ENCODE results near the gene MAP3K7. TPM values are rescaled to one million over a fixed set of nuclear protein-coding genes. Genes with fewer than 3 reads are reported as not detected.
A peak's percentile ranks its signal among the peaks of the same experiment; 100 is the strongest.

The MAP3K7 gene
- total RNA-seq, 3 donors from 2014 or later: 16.1 to 21.0 (median 20.8) TPM

- H3K4me3 ChIP-seq: no peak overlapping the region
- no peak for ATAC-seq
- no peak for DNase-seq
- H3K9me3 ChIP-seq: no peaks in the 10 kb centered on the region
- H3K4me1 ChIP-seq (ENCODE audit: low read depth): no peaks in the 10 kb centered on the region
- TF ChIP-seq CTCF (IDR thresholded peaks at IDR 0.05): no peak
- intact Hi-C loops (cut with DNase I, micrococcal nuclease): no loop called here
- H3K36me3 ChIP-seq (ENCODE audit: low read depth): no peaks in the 10 kb centered on the region
Measured at GRCh38 chr6:90544741-90545140, 42.1 kb downstream of the MAP3K7 start.

GRCh38 chr6:90544081-90544480, 42.8 kb downstream of the MAP3K7 start:
- intact Hi-C loops (cut with DNase I, micrococcal nuclease): no loop called here
- no peak for TF ChIP-seq CTCF (IDR thresholded peaks at IDR 0.05)
- H3K4me3 ChIP-seq: no peak overlapping the region
- DNase-seq: no peak
- no peaks in the 10 kb centered on the region for H3K36me3 ChIP-seq (ENCODE audit: low read depth)
- no peaks in the 10 kb centered on the region for H3K9me3 ChIP-seq
- no peak for ATAC-seq
- peaks cover 6% of the 10 kb centered on the region for H3K4me1 ChIP-seq (ENCODE audit: low read depth)

GRCh38 chr6:90541221-90541620, 45.7 kb downstream of the MAP3K7 start:
- no peak overlapping the region for H3K4me3 ChIP-seq
- DNase-seq: no peak
- no peak for TF ChIP-seq CTCF (IDR thresholded peaks at IDR 0.05)
- no peaks in the 10 kb centered on the region for H3K9me3 ChIP-seq
- intact Hi-C loops (cut with DNase I, micrococcal nuclease): no loop called here
- no peaks in the 10 kb centered on the region for H3K36me3 ChIP-seq (ENCODE audit: low read depth)
- ATAC-seq: no peak
- H3K4me1 ChIP-seq (ENCODE audit: low read depth): peaks cover 17% of the 10 kb centered on the region

DNA sequence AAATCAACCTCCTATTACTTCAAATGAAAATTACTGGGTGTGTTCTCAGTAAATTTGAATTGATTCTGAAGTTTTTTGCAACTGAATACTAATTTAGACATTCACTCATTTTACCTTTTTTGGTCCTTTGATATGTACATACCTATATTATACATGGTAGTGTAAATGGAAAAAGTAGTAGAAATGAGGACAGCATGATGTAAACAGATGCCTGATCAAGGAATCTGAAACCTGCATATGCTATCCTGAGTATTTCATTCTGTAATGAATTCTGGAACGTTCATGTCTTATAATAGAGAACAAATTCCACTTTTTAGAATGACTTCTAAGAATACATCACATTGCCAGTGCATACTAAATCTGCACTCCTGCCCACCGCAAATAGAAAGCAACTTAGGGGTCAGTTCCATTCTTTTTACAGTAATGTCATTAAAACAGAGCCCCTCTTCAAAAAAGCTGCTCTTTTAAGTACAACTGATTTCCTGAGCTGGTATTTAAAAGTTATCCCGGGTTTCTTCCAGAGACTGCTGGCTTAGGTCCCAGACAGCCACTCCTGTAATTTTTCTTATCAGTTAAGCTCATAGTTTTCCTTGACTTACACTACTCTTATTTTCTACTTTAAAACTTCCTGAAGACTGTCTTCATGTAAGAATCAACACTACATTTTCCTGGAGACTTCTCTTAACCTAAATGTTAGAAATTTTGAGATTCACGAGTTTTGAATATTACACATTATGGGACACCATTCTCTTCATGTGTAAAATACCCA, 48.4 kb downstream of the MAP3K7 start:
- Histone ChIP-seq H3K4me1 (ENCODE audit: low read depth) (peaks cover 17% of the 10 kb centered on the region), H3K36me3 (ENCODE audit: low read depth) (no peaks in the 10 kb centered on the region), H3K4me3 (no peak overlapping the region), H3K9me3 (no peaks in the 10 kb centered on the region)
- DNase-seq (peak in 1 of 3 donors; percentile 76), ATAC-seq (peak; percentile 88)
- intact Hi-C loops (cut with DNase I, micrococcal nuclease): no loop called here
- TF ChIP-seq CTCF (IDR thresholded peaks at IDR 0.05): no peak

DNA sequence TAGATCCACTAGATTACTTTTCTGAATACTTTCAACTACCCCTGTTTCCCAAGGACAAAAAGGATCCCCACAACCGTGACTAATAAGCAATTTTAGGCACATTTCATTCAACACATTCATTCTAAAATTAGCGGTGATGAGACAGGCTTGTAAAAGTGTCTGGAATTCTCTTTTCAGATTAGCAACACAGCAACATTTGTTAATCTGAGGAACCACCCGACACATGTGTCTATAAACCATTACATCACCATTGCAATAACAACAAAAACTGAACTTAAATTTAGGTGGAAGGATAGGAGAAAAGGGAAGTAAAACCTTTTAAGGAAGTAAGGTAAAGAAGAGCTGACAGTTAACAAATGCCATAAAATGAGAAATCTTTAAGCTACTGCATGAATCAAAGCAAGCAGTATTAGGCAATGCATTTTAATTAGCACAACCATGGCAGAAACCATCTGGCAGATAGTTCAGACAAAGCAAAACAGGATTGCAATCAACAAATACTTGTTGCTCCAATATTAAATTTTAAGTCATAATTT, 49.1 kb downstream of the MAP3K7 start:
- intact Hi-C loops (cut with DNase I, micrococcal nuclease): no loop called here
- no peak for DNase-seq
- TF ChIP-seq CTCF (IDR thresholded peaks at IDR 0.05): no peak
- ATAC-seq: peak; percentile 85
- no peak overlapping the region for H3K4me3 ChIP-seq
- no peaks in the 10 kb centered on the region for H3K36me3 ChIP-seq (ENCODE audit: low read depth)
- no peaks in the 10 kb centered on the region for H3K9me3 ChIP-seq
- H3K4me1 ChIP-seq (ENCODE audit: low read depth): peaks cover 17% of the 10 kb centered on the region
